Epithelial cell of prostate (primary cell): ENCODE data around the gene CDH13.

Experiments
- DNase-seq: peaks from one replicate; pipeline ENCODE4 v3.0.0-alpha.2; 2011; ENCODE audit warnings: low read depth, low spot score
- H3K27ac ChIP-seq: fragments of 450-650 bp; 2 replicates; pipeline ENCODE4 v1.5.1; 2017; ENCODE audit warnings: mild to moderate bottlenecking

The CDH13 gene

DNA sequence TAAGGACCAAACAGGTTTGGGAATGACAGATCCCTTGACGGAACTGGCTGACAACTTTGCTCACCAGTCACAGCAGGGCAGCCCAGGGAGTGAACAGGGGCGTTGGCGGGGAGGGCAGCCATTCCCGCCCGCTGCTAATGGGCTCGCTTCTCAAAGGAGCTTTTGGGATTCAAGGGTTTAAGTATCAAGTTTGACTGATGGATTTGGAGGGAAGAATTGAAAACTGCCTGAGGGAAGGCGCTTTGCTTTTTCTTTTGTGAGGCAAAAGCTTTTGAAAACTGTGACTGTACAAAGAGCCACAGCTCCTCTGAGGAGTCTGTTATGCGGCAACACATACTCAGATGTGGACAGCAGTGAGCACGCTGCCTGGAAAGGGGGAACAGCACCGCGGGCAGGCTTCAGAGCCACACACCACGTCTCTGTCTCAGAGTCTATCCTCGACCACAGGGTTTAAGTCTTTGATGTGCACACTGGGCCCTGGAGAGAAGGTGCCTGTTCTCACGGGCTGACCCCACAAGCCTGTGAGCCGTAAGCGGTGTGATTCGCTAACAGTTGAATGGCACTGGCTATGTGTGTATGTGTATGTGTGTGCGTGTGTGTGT lies 1101.1 kb downstream of the CDH13 start:
- H3K27ac ChIP-seq = no peak overlapping the region
- no peak for DNase-seq

DNA sequence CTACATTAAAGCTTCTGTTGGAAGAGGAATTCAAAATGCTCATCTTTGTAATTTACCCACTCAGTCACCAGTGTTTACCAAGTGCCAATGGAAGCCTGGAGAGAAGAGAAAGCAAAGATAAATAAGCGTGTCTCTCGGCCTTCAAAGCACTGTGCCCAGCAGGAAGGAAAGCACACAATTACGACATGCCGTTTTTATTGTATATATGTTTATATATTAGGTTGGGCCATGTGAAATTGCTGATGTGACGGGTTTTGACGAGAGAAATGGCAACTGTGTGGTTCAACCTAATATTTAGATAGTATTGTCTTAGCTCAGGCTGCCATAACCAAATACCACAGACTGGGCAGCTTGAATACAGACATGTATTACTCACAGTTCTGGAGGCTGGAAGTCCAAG lies 1101.7 kb downstream of the CDH13 start:
- no peak overlapping the region for H3K27ac ChIP-seq
- no peak for DNase-seq

DNA sequence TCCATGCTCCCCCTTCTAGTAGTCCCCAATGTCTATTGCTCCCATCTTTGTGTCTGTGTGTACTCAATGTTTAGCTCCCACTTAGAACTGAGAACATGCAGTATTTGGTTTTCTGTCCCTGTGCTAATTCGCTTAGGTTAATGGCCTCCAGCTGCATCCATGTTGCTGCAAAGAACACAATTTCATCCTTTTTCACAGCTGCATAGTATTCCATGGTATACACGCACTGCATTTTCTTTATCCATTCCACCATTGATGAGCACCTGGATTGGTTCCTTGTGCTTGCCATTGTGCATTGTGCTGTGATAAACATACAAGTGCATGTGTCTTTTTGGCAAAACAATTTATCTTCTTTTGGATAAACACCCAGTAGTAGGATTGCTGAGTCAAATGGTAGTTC lies 1104.0 kb downstream of the CDH13 start:
- no peak overlapping the region for H3K27ac ChIP-seq
- no peak for DNase-seq

DNA sequence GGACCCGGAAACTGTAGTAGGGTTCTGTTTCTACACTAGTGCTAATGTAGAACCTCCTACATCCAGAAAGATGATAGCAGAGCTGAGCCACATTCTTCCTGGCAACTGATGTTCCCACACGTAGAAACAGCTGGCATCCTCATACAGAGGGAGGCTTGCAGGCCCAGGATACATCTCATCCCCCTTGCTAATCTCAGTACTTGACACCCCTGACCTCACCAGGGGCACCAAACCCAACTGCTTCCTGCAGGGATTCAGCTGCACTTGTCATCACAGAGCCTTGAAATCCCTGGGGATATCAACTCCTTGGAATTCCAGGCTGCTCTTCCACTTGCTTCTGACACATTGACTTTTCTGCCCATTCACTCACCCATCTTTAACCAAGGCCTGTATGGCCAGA lies 1105.8 kb downstream of the CDH13 start:
- no peak overlapping the region for H3K27ac ChIP-seq

DNA sequence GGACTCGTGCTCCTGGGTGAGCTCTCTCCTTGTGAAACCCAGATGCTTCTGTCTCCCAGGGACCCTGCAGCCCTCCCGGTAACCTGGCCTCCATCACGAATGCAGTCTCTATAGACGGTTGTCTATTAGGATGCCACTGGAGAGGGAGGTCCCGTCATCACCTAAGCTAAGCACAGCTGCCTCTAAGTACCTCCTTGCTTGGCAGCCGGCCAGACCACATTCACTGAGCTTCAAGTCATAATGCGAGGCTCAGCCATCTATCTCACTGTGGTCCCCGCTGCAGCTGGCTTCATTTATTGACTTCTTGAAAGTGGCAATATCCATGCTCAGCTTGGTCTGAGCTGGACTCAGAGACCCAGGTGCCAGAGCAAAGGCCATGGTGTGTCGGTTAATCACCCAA lies 1106.5 kb downstream of the CDH13 start:
- no peak for DNase-seq
- no peak overlapping the region for H3K27ac ChIP-seq

More for the DNA sequence above, 1105.8 kb downstream of the CDH13 start:
- DNase-seq = no peak

DNA sequence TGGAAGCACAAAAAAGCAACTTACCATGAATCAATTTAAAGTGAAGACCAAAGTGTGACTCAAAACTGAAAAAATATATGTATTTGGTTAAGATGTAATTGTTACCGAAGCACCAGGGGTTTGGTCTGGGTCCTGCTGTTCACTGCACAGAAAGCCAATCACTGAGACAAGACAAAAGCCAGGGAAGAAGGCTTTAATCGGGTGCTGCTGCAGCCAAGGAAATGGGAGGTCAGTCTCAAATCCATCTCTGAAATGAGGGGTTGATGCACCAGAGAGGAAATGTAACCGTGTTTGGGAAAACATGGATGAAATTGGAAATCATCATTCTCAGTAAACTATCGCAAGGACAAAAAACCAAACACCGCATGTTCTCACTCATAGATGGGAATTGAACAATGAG lies 1107.4 kb downstream of the CDH13 start:
- no peak for DNase-seq
- no peak overlapping the region for H3K27ac ChIP-seq

DNA sequence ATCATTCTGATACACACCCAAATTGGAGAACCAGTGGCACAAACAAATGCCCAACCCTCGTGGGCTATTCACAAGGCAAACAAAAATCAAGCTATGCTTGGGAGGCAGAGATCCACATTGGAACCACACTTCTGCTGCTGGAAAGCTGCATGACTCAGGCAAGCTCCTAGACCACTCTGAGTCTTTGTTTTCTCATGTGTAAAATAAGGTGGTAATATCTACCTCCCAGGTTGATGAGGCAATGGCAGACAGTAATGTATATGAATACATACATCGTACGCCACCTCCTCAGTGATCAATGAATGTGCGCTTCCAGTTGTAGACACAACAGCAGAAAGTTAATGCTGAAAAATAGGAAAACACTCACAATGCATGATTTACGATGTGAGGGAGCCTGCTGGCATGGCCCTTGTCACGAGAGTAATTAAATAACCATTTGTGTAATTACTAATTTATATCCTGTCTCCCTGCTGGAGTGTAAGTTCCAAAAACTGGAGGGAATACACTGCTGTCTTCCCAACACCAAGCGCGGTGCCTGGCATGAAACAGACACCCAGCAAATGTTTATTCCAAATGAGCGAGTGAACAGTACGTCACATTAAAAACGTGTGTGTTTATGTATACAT lies 1111.1 kb downstream of the CDH13 start:
- DNase-seq = no peak
- no peak overlapping the region for H3K27ac ChIP-seq

DNA sequence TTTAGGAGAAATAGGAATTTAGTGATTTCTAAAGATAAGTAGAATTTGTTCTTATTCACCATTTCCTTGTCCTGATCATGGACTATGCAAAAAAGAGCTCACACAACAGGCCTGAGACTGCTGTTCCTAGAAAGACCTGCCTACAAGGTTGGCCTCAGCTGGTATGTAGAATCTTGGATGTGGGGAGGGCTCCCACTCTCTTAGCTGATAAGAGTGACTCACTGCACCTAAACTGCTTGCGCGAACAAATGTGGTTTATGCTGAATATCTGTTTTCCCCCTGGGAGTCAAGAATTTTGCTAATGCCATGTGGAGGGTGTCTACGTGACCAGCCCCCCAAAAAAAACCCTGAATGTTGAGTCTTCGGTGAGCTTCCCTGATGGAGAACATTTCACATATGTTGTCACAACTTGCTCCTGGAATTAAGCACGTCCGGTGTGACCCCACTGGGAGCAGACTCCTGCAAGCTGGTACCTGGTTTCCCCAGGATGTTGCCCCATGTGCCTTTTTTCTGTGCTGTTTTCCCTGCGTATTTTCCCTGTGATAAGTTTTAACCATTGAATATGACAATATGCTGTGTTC lies 1112.2 kb downstream of the CDH13 start:
- no peak overlapping the region for H3K27ac ChIP-seq
- no peak for DNase-seq

DNA sequence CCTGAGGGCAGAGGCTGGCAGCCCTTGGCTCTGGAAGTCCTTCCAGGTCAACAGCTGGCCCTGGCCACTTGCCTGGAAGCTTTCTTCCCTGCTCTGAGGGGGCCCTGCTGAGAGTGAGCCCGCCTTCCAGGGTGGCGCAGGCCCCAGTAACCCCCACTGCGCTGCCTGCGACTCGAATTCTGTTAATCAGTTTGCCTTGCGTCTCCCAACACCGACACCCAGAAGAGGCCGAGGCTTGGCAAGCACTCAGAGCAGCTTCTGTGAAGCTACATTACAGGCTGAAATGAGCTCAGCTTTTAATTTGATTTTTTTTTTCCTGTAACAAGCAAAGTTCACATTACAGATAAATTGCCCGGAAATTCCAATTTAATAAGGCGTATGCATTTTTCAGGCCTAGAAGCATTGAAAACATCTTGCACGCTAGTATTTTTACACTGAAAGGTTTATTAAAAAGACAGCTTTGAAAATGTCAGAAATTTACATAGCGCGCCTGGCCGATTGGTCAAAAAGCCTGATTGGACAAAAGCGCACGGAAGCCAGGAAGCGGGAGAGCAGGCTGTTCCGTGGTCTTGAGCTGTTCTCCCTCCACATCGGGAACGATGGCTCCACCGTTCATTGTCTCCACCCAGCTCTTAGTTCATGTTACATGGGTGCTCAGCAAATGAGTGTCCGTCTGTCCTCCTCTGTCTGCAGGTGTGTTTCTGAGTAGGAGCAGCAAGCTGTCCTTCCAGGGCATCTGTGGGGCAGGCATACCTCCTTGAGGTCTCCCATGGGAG lies 1115.5 kb downstream of the CDH13 start:
- H3K27ac ChIP-seq = no peak overlapping the region
- DNase-seq = no peak

DNA sequence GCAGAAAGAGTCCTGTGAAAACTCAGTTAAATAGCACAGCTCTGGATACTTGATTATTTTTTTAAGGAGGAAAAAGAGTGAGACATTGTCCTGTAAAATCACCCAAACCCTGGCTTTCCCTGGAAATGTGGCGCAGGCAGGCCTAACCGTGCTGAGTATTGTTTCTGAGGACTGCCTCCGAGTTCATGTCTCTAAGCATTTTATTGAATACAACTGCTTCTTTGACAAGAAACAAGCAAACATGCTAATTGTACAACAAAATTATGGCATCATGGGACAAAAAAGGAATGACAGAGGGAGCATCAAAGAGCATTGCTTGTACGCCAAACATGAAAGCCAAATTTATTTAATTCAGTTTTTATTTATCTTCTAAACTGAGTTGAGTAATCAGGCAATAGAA lies 1116.5 kb downstream of the CDH13 start:
- no peak for DNase-seq
- no peak overlapping the region for H3K27ac ChIP-seq

DNA sequence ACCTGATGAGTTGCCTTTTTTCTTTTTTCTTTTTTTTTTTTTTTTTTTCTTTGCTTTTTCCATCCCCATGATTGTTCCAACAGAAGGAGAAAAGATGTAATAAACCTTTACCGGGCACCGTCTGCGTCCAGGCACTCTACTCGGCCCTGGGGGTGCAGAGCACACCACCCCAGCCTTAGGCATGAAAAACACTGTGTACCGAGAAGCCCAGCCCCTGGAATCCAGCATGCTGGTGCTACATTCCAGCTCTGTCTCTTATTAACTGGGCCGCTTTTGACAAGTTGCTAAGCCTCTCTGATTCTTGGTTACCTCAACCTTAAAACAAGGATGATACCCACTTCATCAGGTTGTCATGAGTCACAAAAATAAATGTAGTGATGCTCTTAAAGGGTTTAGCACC lies 1117.0 kb downstream of the CDH13 start:
- DNase-seq = no peak
- no peak overlapping the region for H3K27ac ChIP-seq

DNA sequence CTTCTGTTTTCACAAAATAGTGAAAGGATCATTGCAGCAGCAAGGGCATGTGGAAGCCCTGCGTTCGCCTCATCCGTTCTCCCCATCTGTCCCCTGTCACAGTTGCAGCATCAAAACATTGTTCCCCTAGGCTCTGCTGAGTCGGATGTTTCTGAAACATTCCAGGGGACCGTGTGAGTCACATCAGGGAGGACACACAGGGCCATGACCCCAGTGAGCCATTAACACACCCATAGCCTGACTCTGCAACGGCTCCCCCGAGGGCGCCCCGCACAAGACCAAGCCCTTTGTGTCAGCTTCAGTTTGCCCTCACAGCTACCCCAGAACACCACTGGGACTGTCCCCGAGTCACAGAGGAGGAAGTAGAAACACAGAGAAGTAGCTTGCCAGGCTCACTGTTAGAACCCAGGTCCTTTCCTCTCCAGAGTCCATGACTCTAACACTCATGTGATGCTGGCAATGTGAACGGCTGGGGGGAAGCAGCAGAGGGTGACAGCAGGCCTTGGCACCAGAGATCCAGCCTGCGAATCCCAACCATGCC lies 1117.7 kb downstream of the CDH13 start:
- no peak overlapping the region for H3K27ac ChIP-seq
- no peak for DNase-seq

DNA sequence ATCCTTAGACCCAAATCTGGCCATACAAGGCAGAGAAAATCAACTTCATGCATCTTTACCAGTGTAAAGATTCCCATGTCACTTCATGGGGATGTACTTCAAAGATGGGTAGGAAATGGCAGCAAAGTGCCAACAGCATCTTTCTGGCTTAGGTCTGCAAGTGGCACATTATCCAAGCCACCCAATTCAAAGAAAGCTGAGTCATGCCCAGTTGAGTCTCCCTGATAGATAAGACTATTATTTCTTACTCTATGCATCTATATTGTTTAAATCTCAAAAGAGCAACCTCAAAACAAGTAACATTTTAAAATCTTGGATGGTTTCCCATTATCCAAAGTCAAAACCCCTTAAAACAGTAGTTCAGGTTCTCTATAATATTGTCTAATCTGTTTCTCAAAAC lies 1119.8 kb downstream of the CDH13 start:
- no peak for DNase-seq
- H3K27ac ChIP-seq = no peak overlapping the region

DNA sequence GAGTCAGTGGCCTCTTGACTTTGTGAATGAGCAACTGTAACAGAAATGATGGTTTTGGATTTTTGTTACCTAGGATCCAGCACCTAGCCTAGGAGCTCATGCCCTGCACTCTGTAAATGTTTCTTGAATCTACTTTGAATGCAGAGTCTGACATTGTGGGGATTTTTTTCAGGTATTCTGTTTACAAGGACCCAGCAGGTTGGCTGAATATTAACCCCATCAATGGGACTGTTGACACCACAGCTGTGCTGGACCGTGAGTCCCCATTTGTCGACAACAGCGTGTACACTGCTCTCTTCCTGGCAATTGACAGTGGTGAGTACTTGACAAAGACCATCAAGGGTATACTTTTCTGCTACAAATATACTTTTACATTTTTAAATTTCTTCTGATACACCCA lies 1121.2 kb downstream of the CDH13 start:
- DNase-seq = no peak
- no peak overlapping the region for H3K27ac ChIP-seq

DNA sequence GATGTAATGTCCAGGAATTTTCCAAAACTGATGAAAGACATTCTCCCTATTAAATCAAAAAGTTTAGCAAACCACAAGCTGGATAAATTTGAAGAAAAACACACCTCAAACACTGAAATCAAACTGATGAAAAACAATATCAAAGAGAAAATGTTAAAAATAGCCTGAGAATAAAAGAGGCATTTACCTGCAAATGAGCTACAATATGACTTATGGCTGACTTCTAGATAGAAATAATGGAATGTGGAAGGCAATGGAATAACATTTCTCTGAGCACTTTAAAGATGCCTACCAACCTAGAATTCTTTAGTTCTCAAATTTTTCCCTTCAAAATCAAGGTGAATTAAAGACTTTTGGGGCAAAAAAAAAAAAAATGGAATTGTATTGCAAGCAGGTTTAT lies 1128.6 kb downstream of the CDH13 start:
- H3K27ac ChIP-seq = no peak overlapping the region
- DNase-seq = no peak

DNA sequence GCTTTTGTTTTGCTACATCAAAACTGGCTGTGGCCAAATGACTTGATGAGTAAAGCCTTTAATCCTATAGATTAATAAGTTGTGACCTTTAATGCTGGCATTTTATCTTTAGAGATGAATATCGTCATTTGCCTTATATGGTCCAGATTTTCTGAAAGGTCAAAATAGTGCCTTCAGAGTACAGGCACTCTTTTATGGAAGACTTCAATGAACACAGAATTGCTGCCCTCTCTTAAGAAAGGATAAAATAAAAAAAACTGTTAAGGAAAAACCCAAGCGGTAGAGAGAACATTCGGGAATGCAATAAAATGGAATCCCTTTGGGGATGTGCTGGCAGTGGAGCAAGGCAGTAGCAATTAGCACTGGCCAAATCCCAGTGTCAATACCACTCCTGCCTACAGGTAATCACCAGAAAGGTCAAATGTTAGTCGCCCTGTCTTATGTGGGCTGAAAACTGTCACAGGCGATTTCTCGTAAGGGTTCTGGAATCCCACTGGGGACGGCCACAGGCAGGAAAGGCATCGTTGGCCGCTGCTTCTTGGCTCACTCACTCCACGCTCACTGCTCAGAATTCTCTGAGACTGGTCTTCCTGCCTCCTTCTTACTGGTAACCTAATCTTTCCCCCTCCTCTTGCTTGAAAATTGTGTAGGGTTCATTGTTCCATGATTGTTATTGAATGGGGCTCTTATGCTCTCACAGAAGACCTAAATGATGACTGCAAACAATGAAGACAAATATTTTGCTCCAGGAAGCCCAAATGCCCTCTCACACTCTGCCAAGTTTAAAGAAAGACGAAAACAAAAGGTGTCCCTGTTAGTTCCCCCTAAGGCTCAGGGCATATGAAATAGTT lies 1135.6 kb downstream of the CDH13 start:
- no peak for DNase-seq
- no peak overlapping the region for H3K27ac ChIP-seq

DNA sequence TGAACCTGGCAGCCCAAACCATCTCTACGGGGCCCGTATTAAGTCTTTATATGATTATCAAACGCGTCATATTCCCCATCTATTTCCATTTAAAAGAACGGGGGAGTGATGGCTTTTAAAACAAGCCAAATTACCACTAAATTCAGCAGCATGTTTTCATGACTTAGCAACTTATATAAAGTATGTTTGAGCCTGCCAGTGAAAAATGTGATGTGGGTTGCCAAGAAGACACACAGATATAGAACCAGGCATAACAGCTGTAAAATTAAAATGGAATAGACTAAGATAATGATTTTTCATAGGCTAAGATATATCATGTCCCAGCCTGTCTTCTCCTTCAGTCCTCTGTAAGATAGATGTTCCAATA lies 1136.2 kb downstream of the CDH13 start:
- no peak overlapping the region for H3K27ac ChIP-seq
- DNase-seq = no peak

DNA sequence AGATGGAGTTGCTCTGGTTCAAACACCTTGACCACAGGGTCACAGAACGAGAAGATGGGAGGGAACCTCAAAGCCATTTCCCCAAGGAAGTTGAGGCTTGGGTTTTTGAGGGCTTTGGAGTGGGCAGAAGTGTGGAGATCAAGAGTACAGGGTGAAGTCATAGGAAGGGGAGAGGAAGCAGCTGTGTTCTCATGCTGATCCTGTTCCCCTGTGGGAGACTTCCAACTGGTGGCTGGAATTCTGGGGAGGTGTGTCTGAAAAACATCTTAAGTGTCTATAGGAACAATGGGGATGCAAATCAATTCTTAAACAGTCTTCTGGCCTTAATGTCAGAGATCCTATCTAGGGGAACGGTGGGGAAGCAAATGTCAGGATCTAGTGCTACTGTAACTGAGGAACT lies 1142.2 kb downstream of the CDH13 start:
- DNase-seq = no peak
- no peak overlapping the region for H3K27ac ChIP-seq

DNA sequence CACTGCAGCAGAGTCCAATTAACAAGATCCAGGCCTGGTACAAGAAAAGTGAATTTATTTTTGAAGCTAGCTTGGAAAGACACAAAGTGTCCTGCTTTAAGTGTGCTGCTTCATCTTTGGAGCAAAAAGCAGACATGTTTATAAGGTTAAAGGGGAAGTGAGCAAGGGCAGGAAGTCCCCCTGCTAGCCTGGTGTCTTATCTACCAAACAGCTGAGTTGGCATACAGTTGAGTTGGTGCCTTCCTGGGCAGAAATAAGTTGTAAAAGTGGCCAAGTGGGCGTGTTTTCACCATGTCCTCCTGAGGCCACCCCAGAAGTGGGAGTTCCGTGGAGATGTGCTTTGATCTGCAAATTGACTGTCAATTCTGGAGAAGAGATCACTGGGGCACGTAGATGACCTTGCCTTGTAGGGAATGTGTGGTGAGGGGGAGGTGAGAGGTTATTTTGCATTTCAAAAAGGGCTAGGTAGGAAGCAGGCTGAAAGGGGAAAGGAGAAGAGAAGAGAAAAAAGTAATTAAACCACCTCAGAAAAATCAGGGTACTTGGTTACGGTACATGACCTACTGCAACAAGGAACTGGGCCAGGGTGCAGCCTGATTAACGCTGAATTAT lies 1142.7 kb downstream of the CDH13 start:
- no peak for DNase-seq
- no peak overlapping the region for H3K27ac ChIP-seq
